ENCODE measurements around the gene CELA2A.
"Not testable (repeated sequence)": the region's sequence is repeated elsewhere in the genome, so short reads cannot be mapped to it uniquely, and the experiment has no call there.

Gene CELA2A

DNA sequence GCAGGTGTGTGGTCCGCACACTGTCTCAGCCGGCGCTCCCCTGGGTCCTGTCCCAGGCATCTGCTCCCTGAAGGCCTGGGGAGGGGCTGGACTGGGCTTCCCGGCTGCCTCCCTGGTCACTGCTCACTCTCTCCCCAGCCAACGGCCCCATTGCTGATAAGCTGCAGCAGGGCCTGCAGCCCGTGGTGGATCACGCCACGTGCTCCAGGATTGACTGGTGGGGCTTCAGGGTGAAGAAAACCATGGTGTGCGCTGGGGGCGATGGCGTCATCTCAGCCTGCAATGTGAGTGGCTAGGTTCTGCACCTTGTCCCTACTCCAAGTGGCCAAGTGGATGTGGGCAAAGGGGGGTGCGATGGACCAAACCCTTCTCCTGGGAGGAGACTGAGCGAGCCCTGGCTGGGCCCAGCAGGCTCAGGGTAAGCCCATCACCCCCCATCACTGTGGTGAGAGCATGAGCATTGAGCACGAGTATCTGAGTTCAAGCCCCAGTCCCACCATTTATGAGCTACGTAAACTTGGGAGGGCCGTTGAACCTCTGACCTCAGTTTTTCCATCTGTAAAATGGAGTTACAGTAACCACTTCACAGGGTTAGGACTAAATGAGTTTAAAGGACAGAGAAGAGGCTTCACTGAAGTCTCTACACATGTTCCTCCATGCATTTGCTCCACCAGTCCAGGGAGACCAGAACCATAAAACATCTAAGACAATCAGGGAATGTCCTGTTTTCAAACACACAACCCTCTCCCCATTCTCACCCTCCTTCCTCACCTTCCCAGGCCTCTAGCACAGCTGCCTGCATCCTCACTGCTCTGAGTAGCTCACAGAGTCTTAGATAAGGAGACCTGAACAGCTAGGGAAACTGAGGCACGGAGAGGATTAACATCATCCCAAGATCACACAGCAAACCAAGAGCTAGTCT lies 11.8 kb upstream of the CELA2A start:
- DNase-seq (ENCODE audit: low read depth in 3 of 3) = no peak

DNA sequence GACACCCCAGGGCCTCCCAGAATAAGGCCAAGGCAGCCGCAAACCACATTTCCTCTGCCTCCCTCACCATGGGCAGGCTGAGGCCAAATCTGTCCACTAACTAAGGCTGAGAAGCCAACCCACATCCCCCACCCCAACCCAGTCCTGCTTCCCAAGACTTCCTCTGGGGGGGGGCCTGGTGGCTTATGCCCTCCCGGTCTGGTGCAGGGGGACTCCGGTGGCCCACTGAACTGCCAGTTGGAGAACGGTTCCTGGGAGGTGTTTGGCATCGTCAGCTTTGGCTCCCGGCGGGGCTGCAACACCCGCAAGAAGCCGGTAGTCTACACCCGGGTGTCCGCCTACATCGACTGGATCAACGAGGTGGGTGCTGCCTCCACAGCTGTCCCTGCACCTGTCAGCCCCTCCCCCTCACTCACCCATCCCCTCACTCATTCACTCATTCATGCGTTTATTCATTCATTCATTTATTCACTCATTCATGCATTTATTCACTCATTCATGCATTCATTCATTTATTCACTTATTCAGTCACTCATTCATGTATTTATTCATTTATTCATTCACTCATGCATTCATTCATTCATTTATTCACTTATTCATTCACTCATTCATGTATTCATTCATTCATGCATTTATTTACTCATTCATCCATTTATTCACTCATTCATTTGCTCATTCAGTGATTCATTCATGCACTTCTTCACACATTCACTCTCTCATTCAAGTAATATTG lies 11.0 kb upstream of the CELA2A start:
- no peak for DNase-seq (ENCODE audit: low read depth in 3 of 3)

- DNase-seq (ENCODE audit: low read depth in 3 of 3) = no peak
These were observed 10.3 kb upstream of the CELA2A start for GRCh38 chr1:15446212-15446611.

GRCh38 chr1:15448877-15449462 lies 7.6 kb upstream of the CELA2A start:
- DNase-seq (ENCODE audit: low read depth in 3 of 3) = no peak

DNA sequence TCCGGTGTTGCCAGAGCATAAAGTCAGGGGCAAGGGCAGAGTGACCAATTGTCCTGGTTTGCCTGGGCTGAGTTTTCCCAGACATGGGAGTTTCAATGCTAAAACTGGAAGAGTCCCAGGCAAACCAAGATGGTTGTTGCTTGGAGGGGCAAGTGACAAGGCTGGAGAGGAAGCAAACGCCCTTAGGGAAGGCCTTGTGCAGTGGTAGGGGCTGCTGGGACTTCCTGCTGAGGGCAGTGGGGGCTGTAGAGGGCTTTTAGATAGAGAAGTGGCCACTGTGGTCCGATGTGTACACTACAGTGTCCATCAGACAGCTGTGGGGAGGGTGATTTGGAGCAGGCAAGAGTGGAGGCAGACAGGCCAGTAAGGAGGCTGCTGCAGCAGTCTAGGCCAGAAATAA lies 7.0 kb upstream of the CELA2A start:
- no peak for DNase-seq (ENCODE audit: low read depth in 3 of 3)

GRCh38 chr1:15451014-15451722 lies 5.4 kb upstream of the CELA2A start:
- no peak for DNase-seq (ENCODE audit: low read depth in 3 of 3)

DNA sequence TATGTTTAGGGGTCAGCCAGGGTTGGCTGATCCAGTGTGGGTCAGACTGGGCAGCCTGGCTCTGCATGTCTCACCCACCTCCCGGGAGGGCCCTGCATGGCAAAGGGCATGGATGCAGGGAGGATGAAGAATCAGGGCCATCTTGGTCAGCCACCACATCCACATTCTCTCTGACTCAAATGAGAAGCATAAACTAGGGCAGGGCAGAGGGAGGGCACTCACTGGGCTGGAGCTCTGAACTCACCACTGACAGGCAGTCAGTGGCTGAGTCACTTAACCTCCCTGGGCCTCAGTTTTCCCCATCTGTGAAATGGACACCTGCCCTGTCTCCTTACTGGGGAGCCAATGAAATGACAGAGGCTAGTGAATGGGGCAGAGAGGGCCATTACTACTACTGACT lies 4.3 kb upstream of the CELA2A start:
- DNase-seq (ENCODE audit: low read depth in 3 of 3) = no peak

- no peak for DNase-seq (ENCODE audit: low read depth in 3 of 3)
These were observed 3.5 kb upstream of the CELA2A start for GRCh38 chr1:15452866-15453571.

- no peak for DNase-seq (ENCODE audit: low read depth in 3 of 3)
These were observed 2.8 kb upstream of the CELA2A start for GRCh38 chr1:15453734-15454133.

GRCh38 chr1:15454256-15454655 lies 2.3 kb upstream of the CELA2A start:
- DNase-seq (ENCODE audit: low read depth in 3 of 3) = no peak

- DNase-seq (ENCODE audit: low read depth in 3 of 3) = no peak
These were observed 1.0 kb upstream of the CELA2A start for GRCh38 chr1:15455522-15455921.

- DNase-seq (ENCODE audit: low read depth in 3 of 3) = no peak
These were observed 1.1 kb downstream of the CELA2A start for GRCh38 chr1:15457585-15457984.

DNA sequence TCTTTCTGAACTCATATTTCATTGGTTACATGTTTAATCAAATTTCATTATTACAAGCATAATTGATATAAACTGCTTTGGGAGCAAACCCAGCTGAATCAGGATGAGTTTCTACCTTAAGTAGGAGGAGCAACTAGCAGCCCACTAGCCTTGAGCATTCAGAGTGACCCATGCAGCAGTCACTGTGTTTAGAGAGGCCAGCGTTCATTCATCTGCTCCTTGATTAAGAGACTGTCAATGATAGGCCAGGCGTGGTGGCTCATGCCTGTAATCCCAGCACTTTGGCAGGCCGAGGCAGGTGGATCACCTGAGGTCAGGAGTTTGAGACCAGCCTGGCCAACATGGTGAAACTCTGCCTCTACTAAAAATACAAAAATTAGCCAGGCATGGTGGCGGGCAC lies 1.9 kb downstream of the CELA2A start:
- not testable (repeated sequence) for DNase-seq (ENCODE audit: low read depth in 3 of 3)

DNA sequence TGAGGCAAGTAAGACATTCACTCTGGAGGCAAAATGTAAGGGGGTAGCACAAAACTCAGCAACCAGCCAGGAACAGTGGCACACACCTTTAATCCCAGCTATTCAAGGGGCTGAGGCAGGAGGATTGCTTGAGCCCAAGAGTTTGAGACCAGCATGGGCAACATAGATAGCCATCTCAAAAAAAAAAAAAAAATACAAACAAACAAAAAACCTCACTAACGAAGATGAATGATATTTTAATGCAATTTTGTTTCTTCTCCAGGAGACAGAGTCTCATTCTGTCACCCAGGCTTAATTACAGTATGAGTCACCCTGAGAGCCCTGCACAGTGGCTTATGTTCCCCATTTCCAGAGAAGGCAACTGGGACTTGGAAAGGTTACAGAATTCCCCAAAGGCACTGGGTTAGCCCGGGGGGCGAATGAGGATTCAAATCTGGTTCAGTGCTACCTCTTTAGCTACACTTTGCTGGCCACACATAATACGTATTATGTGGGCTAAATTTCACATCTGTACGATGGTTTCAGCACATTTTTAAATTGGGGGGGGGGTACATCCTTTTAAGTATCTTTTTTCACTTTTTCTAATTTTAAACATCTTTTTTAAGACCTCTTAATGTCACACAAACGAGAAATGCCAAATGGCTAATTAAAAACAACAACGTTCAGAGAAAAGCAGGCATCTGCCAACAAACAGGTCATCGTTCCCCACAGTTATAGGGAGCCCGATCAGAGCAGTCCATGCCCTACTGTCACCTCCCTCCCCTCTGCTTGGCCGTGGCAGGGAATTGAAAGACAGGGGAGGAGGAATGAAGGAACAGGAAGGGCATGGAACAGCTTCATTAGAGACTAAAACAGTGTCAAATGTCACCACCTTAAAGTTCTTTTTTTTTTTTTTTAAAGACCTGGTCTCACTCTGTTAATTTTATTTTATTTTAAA lies 3.5 kb downstream of the CELA2A start:
- DNase-seq (ENCODE audit: low read depth in 3 of 3) = no peak

- no peak for DNase-seq (ENCODE audit: low read depth in 3 of 3)
These were observed 4.2 kb downstream of the CELA2A start for GRCh38 chr1:15460708-15461095.

DNA sequence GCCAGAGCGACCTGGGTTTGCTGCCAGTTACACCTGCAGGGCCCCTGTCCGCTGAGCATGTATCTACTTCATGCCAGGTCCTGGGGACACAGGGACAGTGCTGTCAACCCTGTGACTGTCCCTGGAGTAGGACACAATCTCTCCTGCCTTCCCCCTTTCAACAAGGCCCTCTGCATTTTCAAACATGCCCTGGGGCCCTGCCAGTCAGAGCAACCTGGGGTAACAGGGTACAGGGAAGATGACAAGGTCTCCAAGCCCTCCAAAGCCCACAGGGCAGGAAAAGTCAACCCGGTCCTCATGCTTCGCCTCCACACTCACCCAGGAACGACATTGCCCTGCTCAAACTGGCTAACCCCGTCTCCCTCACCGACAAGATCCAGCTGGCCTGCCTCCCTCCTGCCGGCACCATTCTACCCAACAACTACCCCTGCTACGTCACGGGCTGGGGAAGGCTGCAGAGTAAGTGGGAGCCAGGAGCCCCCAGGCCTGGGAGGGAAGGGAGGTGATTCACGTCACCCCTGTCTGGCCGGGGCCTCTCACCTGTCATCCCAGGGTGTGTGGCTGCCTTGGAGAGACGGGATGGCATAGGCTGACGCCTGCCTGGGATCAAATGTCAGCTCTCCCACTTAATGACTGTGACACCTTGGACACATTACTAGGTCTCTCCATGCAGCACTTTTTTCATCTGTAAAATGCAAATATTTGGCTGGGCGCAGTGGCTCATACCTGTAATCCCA lies 6.7 kb downstream of the CELA2A start:
- DNase-seq (ENCODE audit: low read depth in 3 of 3) = not testable (repeated sequence)

DNA sequence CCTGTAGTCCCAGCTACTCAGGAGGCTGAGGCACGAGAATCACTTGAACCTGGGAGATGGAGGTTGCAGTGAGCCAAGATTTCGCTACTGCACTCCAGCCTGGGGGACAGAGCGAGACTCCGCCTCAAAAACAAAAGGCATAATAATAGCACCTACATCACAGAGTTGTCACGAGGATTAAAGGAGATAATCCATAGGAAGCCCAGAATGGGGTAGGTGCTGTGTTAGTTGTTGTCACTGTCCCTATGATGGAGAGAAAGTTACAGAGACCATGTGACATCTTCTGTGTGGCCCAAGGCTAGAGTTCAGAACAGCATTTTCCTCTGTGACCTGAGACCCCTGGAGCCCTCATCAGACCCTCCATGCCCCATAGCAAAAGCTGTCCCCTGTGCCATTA lies 7.4 kb downstream of the CELA2A start:
- DNase-seq (ENCODE audit: low read depth in 3 of 3) = not testable (repeated sequence)

DNA sequence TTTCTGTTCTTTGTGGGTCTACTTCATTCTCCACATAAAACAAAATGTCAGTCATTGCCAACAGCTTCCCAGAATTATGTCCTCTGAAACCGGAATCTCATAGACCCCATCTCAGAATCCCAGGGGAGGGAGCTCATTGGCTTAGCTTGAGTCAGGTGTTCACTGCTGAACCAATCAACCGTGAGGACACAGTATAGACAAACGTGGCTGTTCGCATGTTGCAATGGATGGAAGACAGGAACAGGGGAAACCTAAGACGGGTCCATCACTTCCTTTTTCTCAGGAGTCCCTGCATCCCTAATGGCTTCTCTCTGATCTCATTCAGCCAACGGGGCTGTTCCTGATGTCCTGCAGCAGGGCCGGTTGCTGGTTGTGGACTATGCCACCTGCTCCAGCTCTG lies 9.1 kb downstream of the CELA2A start:
- DNase-seq (ENCODE audit: low read depth in 3 of 3) = no peak

DNA sequence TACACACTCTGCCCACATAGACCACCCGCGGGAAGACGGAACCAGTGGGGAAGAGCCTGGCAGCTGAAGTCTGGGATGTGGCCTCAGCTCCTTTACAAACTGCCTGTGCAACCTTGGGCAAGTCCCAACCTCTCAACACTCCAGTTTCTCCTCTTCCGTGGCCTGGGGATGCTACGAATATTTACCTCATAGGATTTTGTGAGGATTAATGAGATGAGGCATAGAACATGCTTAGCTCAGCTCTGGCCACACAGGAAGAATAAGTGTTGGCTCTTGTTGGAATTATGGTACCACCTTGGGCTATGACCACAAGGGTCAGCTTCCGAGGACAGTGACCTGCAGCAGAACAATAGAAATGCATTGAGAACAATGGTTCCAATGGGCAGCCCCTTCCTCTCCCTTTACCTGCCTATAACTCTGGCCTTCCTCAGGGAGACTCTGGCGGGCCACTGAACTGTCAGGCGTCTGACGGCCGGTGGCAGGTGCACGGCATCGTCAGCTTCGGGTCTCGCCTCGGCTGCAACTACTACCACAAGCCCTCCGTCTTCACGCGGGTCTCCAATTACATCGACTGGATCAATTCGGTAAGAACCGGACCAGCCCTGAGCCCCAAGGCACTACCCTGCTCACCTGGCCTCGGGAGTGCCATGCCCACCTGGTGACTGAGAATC lies 10.6 kb downstream of the CELA2A start:
- DNase-seq (ENCODE audit: low read depth in 3 of 3) = not testable (repeated sequence)
